Endodermal cell (in vitro differentiated cells): ENCODE data around the gene USP37. TPM values are rescaled to one million over a fixed set of nuclear protein-coding genes. Genes with fewer than 3 reads are reported as not detected.
"Not testable (repeated sequence)": the region's sequence is repeated elsewhere in the genome, so short reads cannot be mapped to it uniquely, and the experiment has no call there.

Experiments used
- DNase-seq: peaks from one replicate; pipeline ENCODE4 v3.0.0-alpha.2; 2017
- H3K27ac ChIP-seq: 2 replicates; pipeline ENCODE4 v1.5.1; 2013; ENCODE audit warnings: mild to moderate bottlenecking, low read depth, low read length, moderate library complexity
- H3K27me3 ChIP-seq: 2 replicates; pipeline ENCODE4 v1.6.1; 2013; ENCODE audit warnings: mild to moderate bottlenecking, low read length, moderate library complexity; ENCODE audit not compliant: insufficient read depth, control insufficient read depth, poor library complexity, severe bottlenecking
- H3K36me3 ChIP-seq: 2 replicates; pipeline ENCODE4 v1.7.0; 2013; ENCODE audit warnings: mild to moderate bottlenecking, low read length, moderate library complexity; ENCODE audit not compliant: control insufficient read depth, insufficient read depth
- H3K4me1 ChIP-seq: one replicate; pipeline ENCODE4 v1.7.0; 2013; ENCODE audit warnings: low read length; ENCODE audit not compliant: control insufficient read depth, insufficient read depth
- H3K4me3 ChIP-seq: 2 replicates; pipeline ENCODE4 v1.5.1; 2013; ENCODE audit warnings: mild to moderate bottlenecking, low read length, moderate library complexity
- H3K9ac ChIP-seq: 2 replicates; pipeline ENCODE4 v1.6.1; 2013; ENCODE audit warnings: mild to moderate bottlenecking, low read length, moderate library complexity; ENCODE audit not compliant: poor library complexity, severe bottlenecking; ENCODE audit errors: extremely low read depth
- H3K9me3 ChIP-seq: 2 replicates; pipeline ENCODE4 v1.6.1; 2013; ENCODE audit warnings: mild to moderate bottlenecking, low read length, moderate library complexity; ENCODE audit not compliant: control insufficient read depth
- H3K27ac Mint-ChIP-seq: 2 replicates; pipeline ENCODE4 v1.8.0; 2020; ENCODE audit warnings: mixed read lengths
- H3K27me3 Mint-ChIP-seq: 2 replicates; pipeline ENCODE4 v1.8.0; 2021; ENCODE audit warnings: mild to moderate bottlenecking, mixed read lengths; ENCODE audit not compliant: insufficient read depth
- H3K36me3 Mint-ChIP-seq: 2 replicates; pipeline ENCODE4 v1.8.0; 2020; ENCODE audit warnings: low read depth, mixed read lengths
- H3K4me1 Mint-ChIP-seq: 2 replicates; pipeline ENCODE4 v1.8.0; 2020; ENCODE audit warnings: mixed read lengths
- H3K4me3 Mint-ChIP-seq: 2 replicates; pipeline ENCODE4 v1.8.0; 2020; ENCODE audit warnings: mild to moderate bottlenecking, moderate library complexity, mixed read lengths
- H3K9me3 Mint-ChIP-seq: 2 replicates; pipeline ENCODE4 v1.8.0; 2020; ENCODE audit warnings: mild to moderate bottlenecking, mixed read lengths
- WGBS, 2 experiments: methylation state at CpG; one replicate each; pipeline versions ENCODE4 v1.1.5 to v1.1.7; 2013; ENCODE audit warnings: missing lambda C conversion rate in 2 of 2, mixed read lengths in 1 of 2; ENCODE audit not compliant: insufficient coverage in 1 of 2, insufficient read length in 1 of 2; 5-methylcytosine and 5-hydroxymethylcytosine counted together
- total RNA-seq, 2 donors: library from RNA; stranded (reverse); fragmentation: NEBNext Ultra II Directional in 1 of 2; extraction: Animal tissue kit (Norgen Biotek cat#: 25700) in 1 of 2; gene quantifications; 2 replicates in 1 of 2; 3 replicates in 1 of 2; pipeline ENCODE4 v1.2.1, GENCODE V29; 2021
- TF ChIP-seq, protein P1 (sequence below): fragments of 200-600 bp; sonication (generic); conservative IDR thresholded peaks from 2 replicates; pipeline ENCODE4 v1.5.0; 2021; ENCODE audit warnings: antibody characterized with exemption, mild to moderate bottlenecking

The USP37 gene
- total RNA-seq, 2 donors from 2014 or later = 23.2 to 24.0 TPM

- Histone ChIP-seq H3K27me3 (no peaks in the 10 kb centered on the region), H3K4me1 (no peaks in the 10 kb centered on the region), H3K36me3 (peaks cover 64% of the 10 kb centered on the region), H3K9ac (no peak overlapping the region), H3K4me3 (no peak overlapping the region), H3K27ac (no peak overlapping the region), H3K9me3 (no peaks in the 10 kb centered on the region)
- no peaks in the 10 kb centered on the region for H3K4me1 Mint-ChIP-seq
- 88 to 90% methylated on average over 2 to 5 of the region's 6 CpGs for WGBS, 2 experiments
- H3K36me3 Mint-ChIP-seq = peaks cover 37% of the 10 kb centered on the region
- H3K9me3 Mint-ChIP-seq = no peaks in the 10 kb centered on the region
- no peak overlapping the region for H3K4me3 Mint-ChIP-seq
- TF ChIP-seq, protein P1, sequence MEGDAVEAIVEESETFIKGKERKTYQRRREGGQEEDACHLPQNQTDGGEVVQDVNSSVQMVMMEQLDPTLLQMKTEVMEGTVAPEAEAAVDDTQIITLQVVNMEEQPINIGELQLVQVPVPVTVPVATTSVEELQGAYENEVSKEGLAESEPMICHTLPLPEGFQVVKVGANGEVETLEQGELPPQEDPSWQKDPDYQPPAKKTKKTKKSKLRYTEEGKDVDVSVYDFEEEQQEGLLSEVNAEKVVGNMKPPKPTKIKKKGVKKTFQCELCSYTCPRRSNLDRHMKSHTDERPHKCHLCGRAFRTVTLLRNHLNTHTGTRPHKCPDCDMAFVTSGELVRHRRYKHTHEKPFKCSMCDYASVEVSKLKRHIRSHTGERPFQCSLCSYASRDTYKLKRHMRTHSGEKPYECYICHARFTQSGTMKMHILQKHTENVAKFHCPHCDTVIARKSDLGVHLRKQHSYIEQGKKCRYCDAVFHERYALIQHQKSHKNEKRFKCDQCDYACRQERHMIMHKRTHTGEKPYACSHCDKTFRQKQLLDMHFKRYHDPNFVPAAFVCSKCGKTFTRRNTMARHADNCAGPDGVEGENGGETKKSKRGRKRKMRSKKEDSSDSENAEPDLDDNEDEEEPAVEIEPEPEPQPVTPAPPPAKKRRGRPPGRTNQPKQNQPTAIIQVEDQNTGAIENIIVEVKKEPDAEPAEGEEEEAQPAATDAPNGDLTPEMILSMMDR = no peak
- no peak overlapping the region for H3K27ac Mint-ChIP-seq
- no peak for DNase-seq
- H3K27me3 Mint-ChIP-seq = no peaks in the 10 kb centered on the region
Measured at GRCh38 chr2:218536804-218537494, 31.2 kb downstream of the USP37 start.

DNA sequence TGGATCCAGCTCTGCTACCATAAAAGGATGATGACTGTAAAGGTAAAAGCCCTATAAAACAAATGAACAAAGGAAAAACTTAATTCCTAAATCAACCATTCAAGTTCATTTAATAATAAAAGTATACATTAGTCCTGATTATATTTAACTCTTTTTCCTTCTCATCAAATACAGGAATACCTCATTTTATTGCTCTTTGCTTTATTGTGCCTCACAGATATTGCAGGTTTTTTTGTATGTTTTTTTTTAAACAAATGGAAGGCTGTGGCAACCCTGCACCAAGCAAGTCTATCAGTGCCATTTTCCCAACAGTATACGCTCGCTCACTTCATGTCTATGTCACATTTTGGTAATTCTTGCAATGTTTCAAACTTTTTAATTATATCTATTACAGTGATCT lies 38.2 kb downstream of the USP37 start:
- Mint-ChIP-seq H3K27ac (no peak overlapping the region), H3K9me3 (peaks cover 12% of the 10 kb centered on the region), H3K36me3 (peaks cover 68% of the 10 kb centered on the region), H3K27me3 (no peaks in the 10 kb centered on the region), H3K4me3 (no peak overlapping the region), H3K4me1 (no peaks in the 10 kb centered on the region)
- Histone ChIP-seq H3K27me3 (no peaks in the 10 kb centered on the region), H3K9me3 (peaks cover 15% of the 10 kb centered on the region), H3K9ac (no peak overlapping the region), H3K36me3 (peaks cover 73% of the 10 kb centered on the region), H3K4me1 (no peaks in the 10 kb centered on the region), H3K27ac (no peak overlapping the region), H3K4me3 (no peak overlapping the region)
- no peak for DNase-seq
- TF ChIP-seq, protein P1 = no peak
- 95 to 100% methylated on average over 2 of the region's 2 CpGs for WGBS, 2 experiments

- Mint-ChIP-seq H3K36me3 (peaks cover 82% of the 10 kb centered on the region), H3K9me3 (peaks cover 22% of the 10 kb centered on the region)
- not testable (repeated sequence) for H3K27ac Mint-ChIP-seq, H3K4me3 Mint-ChIP-seq, H3K9ac ChIP-seq, H3K27me3 Mint-ChIP-seq, H3K4me1 Mint-ChIP-seq, H3K27me3 ChIP-seq, H3K27ac ChIP-seq, H3K4me3 ChIP-seq, H3K4me1 ChIP-seq, DNase-seq
- 100% methylated on average over 1 of the region's 2 CpGs; no CpG with 5 or more reads in 1 of the 2 experiments for WGBS, 2 experiments
- Histone ChIP-seq H3K9me3 (peaks cover 29% of the 10 kb centered on the region), H3K36me3 (peaks cover 80% of the 10 kb centered on the region)
Measured at GRCh38 chr2:218528409-218528808, 39.7 kb downstream of the USP37 start.
